Fibroblast of skin of left quadriceps (primary cell): Measurements from ENCODE around the gene FLOT2.
"Not testable (repeated sequence)": the region's sequence is repeated elsewhere in the genome, so short reads cannot be mapped to it uniquely, and the experiment has no call there.

ENCODE experiments used
- DNase-seq, 2 experiments: peaks; one replicate each; pipeline ENCODE4 v3.0.0-alpha.2; 2013; ENCODE audit warnings: low read depth in 2 of 2

Gene FLOT2

DNA sequence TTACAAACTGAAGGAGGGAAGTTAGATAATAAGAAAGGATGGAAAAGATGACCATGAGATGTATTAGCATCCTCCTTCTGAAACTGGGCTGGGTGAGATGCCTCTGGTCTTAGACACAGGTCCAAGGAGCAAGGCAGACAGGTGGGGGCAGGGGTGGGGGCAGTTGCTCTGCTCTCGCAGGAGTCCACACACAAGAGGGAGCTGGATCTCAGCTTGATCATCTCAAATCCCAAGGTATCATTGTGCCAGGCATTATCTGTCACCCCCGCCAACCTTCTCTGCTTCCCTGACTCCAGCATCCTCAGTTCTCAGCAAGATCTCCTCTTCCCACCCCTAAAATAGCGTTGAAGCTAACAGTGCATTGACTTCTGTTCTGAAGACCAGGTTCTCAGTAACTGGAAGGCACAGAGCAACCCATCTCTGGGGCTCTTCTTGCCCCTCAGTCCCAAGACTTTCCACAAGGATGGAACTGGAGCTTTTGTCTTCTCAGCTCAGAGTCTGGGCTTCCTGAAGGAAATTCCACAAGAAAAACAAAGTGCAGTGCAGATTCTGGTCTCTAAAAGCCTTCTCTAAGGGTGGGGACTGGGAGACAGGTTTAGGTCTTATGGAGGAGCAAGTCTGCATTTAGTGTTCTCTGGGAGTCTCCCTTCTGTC lies 1.6 kb downstream of the FLOT2 start:
- no peak for DNase-seq

DNA sequence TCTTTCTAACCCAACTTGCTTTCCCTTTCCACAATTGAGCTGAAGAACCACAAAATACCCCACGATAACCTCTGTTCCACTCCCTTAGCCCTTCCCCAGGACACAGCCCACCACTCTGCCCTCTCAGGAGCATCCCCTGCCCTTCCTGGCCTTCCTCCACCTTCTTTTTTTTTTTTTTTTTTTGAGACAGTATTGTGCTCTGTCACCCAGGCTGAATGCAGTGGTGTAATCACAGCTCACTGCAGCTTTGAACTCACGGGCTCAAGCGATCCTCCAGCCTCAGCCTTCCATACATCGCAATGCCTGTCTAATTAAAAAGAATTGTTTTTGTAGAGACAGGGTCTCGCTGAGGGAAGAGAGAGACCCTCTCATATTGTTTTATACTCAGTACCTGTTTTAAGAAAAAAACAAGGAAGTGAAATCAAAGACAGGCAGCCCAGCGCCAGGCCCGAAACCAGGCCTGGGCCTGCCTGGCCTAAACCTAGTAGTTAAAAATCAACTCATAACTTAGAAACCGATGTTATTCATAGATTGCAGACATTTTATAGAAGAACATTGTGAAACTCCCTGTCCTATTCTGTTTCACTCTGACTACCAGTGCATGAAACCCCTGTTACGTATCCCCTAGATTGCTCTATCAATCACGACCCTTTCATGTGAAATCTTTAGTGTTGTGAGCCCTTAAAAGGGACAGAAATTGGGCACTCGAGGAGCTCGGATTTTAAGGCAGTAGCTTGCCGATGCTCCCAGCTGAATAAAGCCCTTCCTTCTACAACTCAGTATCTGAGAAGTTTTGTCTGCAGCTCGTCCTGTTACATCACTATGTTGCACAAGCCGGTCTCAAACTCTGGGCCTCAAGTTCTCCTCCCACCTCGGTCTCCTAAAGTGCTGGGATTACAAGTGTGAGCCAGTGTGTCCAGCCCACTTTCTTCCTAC lies 4.0 kb downstream of the FLOT2 start:
- DNase-seq: not testable (repeated sequence)

DNA sequence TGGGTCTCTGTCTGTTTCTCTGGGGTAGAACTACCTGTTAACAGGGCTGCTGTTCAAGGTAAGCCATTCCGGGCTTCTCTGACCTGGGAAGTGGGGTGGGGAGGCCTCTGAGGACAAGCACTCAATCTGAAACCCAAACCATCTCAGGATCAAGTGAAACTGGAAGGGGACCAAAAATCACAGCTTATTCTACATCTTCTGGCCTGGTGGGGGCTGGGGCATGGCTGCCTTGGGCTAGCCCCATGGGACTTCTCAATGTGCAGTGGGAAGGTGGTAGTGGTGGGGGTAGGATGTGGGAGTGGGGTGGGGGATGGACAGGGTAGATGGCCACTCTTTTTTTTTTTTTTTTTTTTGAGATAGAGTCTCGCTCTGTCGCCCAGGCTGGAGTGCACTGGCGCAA lies 5.5 kb downstream of the FLOT2 start:
- no peak for DNase-seq

DNA sequence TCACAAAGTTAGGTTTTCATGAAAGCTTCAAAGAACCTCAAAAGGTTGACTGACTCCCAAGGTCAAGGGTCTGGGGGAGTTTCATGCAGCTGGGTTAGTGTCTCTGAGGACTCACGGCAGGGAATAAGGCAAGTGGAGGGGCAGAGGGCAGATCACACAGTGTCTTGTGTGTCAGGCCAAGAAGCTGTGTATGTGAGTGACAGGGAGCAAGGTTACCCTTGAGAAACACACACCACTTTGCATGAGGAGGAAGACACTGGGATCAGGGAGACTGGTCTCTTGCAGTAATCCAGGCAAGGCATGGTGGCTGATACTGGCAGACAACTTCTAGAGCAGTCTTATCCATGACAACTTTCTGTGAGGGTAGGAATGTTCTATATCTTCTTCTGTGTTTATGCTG lies 6.3 kb downstream of the FLOT2 start:
- DNase-seq: no peak

DNA sequence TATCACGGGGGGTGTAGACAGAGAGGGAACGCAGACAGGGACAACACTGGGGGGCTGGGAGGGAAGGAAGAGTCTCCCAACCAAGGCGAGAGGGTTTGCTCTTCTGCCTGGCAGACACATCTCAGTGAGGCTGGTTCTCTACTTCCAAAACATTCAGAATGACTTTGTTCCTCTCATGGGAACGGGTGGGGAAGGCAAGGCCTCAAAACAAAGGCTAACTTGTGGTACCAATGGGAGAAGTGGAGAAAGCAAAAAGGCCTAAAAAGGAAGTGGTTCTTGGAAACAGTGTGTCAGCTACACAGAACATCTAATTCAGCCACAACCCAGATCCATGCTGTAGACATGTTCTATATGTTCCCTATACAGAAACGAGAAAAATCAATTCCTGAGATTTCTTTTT lies 7.5 kb downstream of the FLOT2 start:
- DNase-seq: no peak

DNA sequence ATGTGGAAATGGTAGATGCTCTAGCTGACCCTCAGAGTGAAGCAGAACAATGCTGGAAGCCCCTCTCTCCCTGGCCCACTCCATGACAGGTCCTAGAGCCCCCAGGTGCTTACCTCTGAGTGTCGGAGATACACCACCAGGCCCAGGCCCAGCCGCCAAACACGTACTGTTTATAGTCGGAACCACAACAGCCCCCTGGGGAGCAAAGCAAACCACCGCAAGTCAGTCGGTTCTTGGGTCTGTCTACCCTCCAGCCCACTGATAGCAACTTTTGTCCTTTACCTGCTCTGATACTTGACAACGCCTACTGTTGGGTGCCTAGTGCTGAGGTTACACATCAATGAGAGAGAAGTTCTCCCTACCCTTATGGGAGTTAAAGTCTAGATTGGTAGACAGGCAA lies 8.7 kb downstream of the FLOT2 start:
- DNase-seq: no peak

DNA sequence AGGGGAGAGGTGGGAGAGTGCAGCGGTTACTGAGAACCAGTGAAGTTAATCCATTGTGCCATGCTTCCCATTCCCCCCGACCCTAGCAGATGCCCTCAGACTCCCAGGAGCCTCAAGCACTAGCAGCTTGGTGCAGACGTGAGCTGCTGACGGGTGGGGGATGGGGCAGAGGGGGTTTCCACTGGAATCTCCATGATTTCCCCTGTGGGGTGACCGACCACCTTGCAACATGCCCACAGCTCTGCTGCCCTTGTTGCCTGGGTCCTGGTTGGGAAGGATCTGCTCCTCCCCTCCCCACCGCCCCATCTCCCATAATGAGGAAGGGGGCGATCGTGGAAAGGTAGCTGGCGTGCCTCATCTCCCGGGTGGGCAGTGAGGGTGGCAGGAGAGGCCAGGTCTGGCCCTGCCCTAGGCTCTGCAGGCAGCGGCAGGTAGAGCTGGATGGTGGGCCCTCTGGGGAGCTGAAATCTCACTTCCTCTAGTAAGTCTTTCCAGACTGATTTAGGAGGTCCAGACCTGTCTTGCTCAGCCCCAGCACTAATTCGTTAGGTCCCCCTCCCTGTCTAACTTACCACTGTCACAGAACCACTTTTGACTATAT lies 9.6 kb downstream of the FLOT2 start:
- DNase-seq: no peak

DNA sequence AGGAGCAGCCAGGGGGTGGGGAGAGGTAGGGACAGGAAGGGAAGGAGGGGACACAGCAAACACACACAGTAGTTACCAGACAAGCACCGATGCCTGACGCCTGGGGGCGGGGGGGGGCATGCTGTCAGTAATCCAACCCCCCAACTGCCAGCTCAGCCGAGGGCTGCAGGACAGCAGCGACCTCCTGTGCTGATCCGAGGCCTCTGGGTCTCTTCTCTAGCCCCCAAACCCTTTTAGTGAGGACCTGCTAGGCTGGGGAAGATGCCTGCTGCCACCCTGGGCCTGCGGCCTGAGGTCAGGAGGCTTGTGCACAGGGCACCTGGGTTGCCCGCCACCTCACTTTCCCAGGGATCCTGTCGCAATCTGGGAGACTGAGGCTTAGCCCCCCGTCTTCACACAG lies 11.6 kb downstream of the FLOT2 start:
- DNase-seq: no peak

DNA sequence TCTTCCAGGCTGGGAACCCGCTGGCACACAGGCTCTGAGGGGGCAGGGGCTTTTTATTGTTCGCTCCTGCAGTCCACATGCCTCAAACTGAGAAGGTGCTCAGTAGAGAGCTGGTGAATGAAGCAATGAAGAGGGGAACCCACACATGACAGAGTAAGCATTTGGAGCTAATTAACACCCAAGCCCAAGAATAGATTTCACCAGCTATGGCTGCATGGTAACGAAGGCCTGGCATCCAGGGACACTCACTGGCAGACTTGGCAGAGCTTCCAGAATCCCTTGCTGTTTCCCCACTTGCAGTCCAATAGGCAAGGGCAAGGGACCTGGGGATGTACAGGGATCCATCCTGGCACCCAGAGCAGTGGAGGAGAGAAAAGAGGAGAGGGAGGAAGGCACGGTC lies 12.2 kb downstream of the FLOT2 start:
- DNase-seq: no peak

DNA sequence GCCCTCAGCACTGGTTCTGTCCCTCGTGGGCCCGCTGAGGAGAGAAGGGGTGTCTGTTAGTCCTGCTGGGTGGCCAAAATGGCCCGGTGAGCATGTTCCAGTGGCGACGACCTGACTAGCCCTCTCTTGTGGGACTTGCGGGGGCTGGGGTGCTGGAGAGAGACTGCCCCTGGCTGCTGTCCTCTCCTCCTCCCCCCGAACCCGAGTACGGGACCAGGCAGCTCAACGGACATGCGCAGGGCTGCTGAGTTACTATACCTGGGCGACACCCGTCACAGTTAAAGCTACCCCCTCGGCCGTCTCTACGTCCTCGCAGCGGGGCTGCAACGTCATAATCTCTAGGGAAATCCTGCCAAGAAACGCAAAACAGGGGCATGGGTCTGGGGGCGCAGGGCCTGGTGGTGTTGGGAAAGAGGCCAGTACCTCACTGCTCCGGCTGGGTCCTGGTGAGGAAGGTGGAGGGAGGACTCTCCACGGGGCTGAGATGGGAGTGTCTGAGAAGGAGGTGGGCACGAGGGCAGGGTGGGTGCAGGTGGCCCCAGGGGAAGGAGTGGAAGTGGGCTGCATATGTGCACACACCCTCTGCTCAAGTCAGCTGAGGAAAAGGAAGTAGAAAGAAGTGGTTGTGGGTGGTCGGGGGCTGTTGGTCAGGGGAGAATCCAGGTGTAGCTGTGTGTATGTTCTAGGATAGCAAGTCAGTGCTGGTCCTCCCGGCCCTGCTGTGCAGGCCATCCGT lies 13.4 kb downstream of the FLOT2 start:
- no peak for DNase-seq

DNA sequence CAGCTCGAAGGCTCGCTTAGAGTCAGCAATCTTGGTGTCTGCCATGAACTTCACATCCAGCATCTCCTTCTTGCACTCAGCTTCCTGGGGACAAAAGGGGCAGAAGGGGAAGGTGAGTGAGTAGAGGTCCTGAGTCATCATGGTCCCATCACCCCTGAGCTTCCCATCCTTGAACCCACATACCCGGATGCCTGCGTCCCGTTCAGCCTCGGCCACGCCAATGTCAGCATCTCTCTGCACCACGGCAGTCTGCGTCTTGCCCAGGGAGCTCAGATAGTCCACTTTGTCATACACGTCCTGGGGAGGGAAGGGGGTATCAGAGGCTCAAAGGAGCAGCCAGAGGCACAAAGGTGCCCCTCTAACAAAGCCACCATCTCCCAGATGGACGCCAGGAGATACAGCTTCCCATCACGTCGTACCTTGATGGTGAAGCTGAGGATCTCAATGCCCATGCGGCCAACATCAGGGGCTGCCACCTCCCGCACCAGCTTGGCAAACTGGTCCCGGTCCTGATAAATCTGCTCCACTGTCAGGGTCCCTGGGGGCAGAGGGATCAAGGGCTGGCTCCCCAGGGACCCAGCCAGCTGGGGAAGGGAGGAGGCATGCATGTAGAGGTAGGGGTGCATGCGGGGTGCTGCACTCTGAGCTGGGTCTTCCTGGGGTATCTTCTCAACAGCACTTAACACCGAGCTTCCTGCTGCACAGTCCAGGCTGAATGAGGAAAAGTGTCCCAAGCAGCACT lies 15.2 kb downstream of the FLOT2 start:
- no peak for DNase-seq

DNA sequence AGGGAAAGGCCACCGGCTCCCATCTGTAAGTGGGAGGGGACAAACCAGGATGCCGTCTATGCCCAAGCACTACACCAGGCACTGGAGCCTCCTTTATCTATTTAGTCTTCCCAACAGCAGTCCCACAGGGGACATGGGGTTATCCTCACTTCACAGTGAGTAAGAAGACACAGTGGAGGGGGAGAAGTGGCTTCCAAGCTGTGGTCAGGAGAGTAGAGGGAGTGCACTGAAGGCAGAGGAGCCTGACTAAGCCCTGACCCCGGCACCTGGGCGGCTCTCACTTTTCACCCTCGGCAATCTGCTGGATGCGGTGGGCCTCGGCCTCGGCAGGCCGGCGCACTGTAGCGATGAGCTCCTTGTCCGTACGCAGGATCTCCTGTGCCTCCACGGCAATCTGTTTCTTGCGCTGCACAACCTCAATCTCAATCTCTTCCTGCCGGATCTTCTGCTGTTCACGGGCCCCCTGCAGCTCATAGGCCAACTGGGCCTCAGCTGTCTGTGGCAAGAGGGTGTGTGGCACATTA lies 15.9 kb downstream of the FLOT2 start:
- no peak for DNase-seq

DNA sequence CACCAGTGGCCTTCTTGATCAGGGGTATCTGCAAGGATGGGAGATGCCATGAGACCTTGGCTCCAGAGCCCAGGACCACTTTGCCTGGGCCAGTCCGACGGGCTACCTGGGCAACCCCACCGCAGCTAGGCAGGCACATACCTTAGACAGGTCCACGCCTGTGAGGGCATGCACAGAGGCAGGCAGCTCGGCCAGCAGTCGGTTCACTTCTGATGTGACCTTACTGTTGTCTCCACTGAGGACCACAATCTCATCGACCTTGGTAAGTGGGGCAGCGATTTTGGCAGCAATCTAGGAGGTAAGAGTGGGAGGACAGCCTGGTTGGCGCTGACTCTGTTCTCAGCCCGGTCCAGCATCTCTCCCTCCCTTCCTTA lies 17.0 kb downstream of the FLOT2 start:
- DNase-seq: no peak

DNA sequence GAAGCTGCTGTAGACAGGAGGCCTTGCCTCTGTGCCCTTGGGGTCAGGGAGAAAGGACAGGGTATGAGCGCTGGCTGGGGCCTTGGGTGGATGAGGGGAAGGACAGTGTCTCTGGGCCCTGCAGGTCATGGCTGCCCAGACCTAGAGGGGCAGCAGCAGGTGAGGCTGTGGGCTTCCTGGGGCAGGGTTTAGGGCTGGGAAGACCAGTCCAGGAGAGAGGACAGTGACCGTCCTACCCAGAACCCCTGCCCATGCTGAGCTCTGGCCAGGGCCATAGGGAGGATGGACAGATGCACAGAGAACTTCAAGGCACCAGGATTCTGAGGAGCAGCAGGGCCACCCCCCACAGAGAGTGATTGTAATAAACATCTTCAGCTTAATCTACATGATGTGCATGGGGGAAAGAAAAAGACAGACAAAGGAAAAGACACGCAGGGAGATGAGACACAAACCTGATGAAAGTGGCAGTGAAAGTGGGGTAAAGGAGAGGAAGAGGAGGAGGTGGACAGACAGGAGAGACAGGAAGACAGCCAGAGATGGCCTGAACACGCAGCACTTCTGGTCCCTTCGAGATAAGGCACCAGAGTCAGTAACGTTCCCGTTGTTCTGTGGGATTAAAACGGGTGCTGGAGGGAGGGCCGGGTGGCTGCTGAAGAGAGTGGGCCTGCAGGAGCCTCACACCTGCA lies 17.5 kb downstream of the FLOT2 start:
- no peak for DNase-seq

DNA sequence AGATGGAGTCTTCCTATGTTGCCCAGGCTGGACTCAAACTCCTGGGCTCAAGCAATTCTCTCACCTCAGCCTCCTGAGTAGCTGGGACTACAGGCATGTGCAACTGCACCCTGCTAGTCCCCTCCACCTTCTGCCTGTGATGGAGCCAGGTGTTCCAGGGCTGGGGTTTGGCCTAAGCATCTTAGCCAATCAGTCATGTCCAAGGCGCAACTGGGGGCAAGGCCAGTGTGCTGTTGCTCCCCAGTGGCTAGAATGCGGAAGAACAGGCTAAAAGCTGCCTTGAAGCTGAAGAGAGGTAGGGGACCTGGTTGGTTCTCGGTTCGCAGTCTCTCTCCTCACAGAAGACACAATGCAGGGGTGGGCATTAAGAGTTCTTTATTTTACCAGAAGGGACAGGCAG lies 18.6 kb downstream of the FLOT2 start:
- no peak for DNase-seq

DNA sequence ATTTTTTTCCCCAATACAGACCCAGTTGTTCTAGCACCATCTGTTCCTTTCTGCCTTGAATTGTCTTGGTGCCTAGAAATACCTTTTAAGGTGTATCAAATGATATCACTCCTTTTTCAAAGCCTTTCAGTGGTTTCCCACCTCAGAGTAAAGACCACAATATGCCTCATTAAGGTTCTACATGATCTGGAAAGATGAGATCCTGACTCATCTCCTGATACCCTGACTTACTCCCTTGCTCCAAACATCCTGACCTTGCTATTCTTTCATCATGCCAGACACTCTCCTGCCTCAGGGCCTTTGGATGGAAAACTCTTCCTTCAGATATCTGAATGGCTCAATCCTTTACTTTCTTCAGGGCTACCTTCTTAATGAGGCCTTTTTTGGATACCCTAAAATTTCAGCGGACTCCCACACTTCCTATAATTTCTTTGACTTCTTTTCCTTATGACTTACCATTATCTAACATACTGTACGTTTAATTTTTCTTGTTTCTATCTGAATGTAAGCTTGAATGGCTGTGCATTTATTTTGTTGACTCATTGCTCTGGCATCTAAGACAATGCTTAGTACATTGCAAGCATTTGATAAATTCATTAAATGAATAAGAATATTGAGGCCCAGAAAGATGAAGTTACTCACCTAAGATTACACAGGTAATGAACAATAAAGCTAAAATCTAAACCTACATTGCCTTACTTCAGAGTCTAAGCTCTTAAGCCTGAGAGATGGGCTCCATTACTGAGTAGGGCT lies 19.2 kb downstream of the FLOT2 start:
- no peak for DNase-seq

DNA sequence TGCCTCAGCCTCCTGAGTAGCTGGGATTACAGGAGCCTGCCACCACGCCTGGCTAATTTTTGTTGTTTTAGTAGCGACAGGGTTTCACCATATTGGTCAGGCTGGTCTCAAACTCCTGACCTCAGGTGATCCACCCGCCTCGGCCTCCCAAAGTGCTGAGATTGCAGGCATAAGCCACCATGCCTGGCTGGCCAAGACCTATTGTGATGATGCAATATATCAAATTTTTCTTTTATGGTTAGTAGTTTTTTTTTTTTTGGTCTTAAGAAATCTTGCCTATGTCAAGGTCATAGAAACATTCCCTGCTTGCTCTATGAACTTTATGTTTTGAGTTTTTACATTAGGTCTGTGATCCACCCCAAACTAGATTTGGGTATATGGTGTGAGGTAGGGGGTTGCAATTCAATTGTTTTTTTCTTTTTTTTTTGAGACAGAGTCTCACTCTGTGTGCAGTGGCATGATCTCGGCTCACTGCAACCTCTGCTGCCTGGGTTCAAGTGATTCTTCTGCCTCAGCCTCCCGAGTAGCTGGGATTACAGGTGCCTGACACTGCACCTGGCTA lies 20.3 kb downstream of the FLOT2 start:
- DNase-seq: not testable (repeated sequence)

DNA sequence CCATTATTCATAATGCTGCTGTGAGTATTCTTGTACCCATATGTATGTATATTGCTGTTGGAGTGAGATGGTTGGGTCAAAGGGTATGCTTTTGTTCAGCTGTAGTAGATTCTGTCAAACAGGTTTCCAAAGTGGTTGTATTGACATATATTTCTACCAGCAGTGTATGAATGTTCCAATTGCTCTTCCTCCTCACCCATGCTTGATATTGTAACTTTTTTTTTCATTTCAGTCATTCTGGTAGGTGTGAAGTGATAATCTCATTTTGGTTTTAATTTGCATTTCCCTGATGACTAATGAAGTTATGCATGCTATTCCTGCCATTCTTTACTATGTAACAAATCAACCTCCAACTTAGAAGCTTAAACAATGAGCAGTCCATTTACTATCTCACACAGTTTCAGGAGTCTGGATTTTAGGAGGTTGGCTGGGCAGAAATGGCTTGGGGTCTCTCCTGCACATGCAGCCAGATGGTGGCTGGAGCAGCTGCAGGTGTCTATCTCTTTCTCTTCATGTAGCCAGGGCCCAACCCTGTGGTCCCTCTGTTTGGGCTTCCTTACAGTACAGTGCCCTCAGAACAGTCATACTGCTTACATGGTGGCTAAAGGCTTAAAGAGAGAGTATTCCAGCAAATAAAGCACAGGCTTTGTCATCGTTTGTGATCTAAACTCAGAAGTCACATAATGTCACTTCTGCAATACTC lies 21.5 kb downstream of the FLOT2 start:
- no peak for DNase-seq

DNA sequence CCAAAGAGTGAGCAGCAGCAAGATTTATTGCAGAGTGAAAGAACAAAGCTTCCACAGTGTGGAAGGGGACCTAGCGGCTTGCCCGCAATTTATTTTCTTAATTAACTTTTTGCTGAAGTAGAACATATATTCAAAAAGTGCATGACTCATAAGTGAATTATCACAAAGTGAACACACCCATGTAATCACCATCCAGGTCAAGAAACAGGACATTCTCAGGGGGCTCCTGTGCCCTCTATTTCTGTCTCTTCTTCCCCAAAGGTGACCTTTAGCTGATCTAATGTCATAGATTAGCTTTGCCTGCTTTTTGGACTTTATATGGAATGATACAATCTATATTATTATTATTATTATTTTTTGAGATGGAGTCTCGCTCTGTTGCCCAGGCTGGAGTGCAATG lies 22.8 kb downstream of the FLOT2 start:
- DNase-seq: no peak
